Spinal cord (tissue), 10 donors: Measurements from ENCODE around the gene EMP2. TPM values are rescaled to one million over a fixed set of nuclear protein-coding genes. Genes with fewer than 3 reads are reported as not detected.

ENCODE experiments used
- DNase-seq, 6 donors: peaks; one replicate each; pipeline versions ENCODE4 v3.0.0 to v3.0.0-alpha.2; 2013 to 2015; ENCODE audit warnings: low spot score in 6 of 6, low read depth in 4 of 6
- H3K27ac ChIP-seq: one replicate; pipeline ENCODE4 v1.5.1; 2013; ENCODE audit warnings: low read depth, low read length, control low read depth
- H3K27me3 ChIP-seq: one replicate; pipeline ENCODE4 v1.6.1; 2013; ENCODE audit warnings: low read length; ENCODE audit not compliant: control insufficient read depth, insufficient read depth
- H3K36me3 ChIP-seq: one replicate; pipeline ENCODE4 v1.6.1; 2013; ENCODE audit warnings: low read length; ENCODE audit not compliant: control insufficient read depth, insufficient read depth
- H3K4me1 ChIP-seq: one replicate; pipeline ENCODE4 v1.6.1; 2013; ENCODE audit warnings: low read length; ENCODE audit not compliant: control insufficient read depth, insufficient read depth
- H3K4me3 ChIP-seq: one replicate; pipeline ENCODE4 v1.5.1; 2013; ENCODE audit warnings: low read depth, low read length, control low read depth
- H3K9me3 ChIP-seq: one replicate; pipeline ENCODE4 v1.6.1; 2013; ENCODE audit warnings: low read length; ENCODE audit not compliant: control insufficient read depth, insufficient read depth
- WGBS: methylation state at CpG from one replicate; pipeline ENCODE4 v1.1.5; 2013; ENCODE audit warnings: missing lambda C conversion rate; ENCODE audit not compliant: insufficient coverage; 5-methylcytosine and 5-hydroxymethylcytosine counted together
- polyA plus RNA-seq, 2 donors: library from polyadenylated mRNA; unstranded; fragments of 120-200 nt; gene quantifications; one replicate each; pipeline ENCODE4 v1.2.1, GENCODE V29; 2013; ENCODE audit not compliant: insufficient read length in 2 of 2
- total RNA-seq, 2 donors: library from RNA; depleted of rRNA in 1 of 2; stranded (reverse); fragments of 120-200 nt in 1 of 2; fragments of >200 nt in 1 of 2; gene quantifications; one replicate each; pipeline versions ENCODE4 v1.2.3 to v1.2.4, GENCODE V29; 2013 to 2014
- donor health status: healthy.

EMP2 gene
- total and polyA plus RNA-seq, 4 donors: 19.7 to 40.9 (median 30.9) TPM

DNA sequence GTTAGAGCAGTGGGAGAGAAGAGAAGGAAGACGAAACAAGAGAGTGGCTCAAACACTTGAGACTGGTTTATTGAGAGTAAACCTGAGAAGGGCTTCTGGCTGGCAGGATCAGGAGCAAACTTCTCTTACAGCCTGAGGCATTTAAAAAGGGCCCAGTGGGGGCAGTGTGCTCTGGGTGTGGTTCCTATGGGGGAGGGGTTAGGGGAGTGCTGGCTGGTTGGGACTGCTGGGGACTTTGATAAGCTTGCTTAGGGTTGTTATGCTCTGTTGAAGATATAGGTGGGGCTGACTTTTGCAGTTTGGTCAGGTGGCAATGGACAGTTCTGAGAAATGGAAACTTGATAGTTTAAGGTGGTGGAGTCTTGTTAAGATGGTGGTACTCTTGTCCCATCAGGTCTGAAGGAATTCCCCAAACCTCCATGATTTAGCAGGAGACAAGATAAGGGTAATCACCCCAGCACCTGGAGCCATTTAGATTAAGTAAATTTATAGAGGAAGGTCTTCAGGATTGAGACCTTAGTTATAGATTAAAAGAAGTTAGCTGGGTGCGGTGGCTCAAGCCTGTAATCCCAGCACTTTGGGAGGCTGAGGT is 79.3 kb downstream of the EMP2 start:
- H3K36me3 ChIP-seq: no peaks in the 10 kb centered on the region
- H3K4me1 ChIP-seq: no peaks in the 10 kb centered on the region
- no peaks in the 10 kb centered on the region for H3K9me3 ChIP-seq
- no peaks in the 10 kb centered on the region for H3K27me3 ChIP-seq
- no peak overlapping the region for H3K4me3 ChIP-seq
- H3K27ac ChIP-seq: no peak overlapping the region
- WGBS: 100% methylated on average over 2 of the region's 2 CpGs
- DNase-seq: no peak

- no peak overlapping the region for H3K27ac ChIP-seq
- DNase-seq: no peak
- 100% methylated on average over 1 of the region's 3 CpGs for WGBS
- no peaks in the 10 kb centered on the region for H3K27me3 ChIP-seq
- H3K4me3 ChIP-seq: no peak overlapping the region
- no peaks in the 10 kb centered on the region for H3K4me1 ChIP-seq
- no peaks in the 10 kb centered on the region for H3K36me3 ChIP-seq
- H3K9me3 ChIP-seq: no peaks in the 10 kb centered on the region
These were observed 79.8 kb downstream of the EMP2 start for GRCh38 chr16:10500582-10500981.

DNA sequence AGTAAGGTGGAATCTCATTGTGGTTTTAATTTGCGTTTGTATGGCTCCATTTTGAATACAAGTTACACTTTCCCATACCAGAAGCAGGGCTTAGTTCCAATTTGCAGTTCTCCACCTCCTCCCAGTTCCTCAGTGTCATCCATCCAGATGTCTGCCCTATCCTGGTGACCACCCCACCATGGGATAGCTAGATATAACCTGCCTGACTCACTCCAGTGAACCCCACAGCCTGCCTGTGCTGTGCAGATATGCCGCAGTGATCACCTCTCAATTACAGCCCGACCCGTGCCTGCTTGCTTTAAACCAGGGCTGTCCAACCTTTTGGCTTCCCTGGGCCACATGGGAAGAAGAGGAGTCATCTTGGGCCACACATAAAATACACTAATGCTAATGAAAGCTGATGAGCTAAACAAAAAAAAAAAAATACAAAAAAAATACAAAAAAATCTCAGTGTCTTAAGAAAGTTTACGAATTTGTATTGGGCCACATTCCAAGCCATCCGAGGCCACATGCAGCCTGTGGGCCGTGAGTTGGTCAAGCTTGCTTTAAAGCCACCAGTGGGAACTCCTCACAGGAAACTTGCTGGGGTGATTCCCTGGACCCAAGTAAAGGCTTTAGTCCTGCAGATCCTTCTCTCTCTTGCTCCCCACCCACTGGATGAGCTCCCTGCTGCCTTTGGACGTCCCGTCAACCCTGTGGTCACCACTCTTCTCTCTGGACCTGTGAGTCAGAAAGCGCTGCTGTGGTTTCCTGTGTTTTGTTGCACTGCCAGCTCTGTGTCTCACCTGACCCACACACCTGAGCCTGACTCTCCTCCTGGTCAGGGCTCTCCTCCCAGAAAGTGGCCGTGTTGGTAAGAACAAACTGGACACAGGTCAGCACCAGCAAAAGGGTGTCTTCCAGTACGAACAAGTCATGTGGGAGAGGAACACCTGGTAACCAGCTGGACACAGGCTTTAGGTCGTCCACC is 83.0 kb downstream of the EMP2 start:
- no peak overlapping the region for H3K4me3 ChIP-seq
- no peak for DNase-seq
- no peaks in the 10 kb centered on the region for H3K36me3 ChIP-seq
- no peaks in the 10 kb centered on the region for H3K27me3 ChIP-seq
- H3K4me1 ChIP-seq: no peaks in the 10 kb centered on the region
- H3K9me3 ChIP-seq: no peaks in the 10 kb centered on the region
- H3K27ac ChIP-seq: no peak overlapping the region
- 94% methylated on average over 13 of the region's 13 CpGs for WGBS

- no peaks in the 10 kb centered on the region for H3K36me3 ChIP-seq
- no peaks in the 10 kb centered on the region for H3K4me1 ChIP-seq
- H3K27me3 ChIP-seq: no peaks in the 10 kb centered on the region
- no peaks in the 10 kb centered on the region for H3K9me3 ChIP-seq
- WGBS: 73% methylated on average over 2 of the region's 6 CpGs
- H3K27ac ChIP-seq: no peak overlapping the region
- H3K4me3 ChIP-seq: no peak overlapping the region
- no peak for DNase-seq
These were observed 85.4 kb downstream of the EMP2 start for GRCh38 chr16:10495031-10495345.

- no peak overlapping the region for H3K4me3 ChIP-seq
- no peaks in the 10 kb centered on the region for H3K4me1 ChIP-seq
- H3K36me3 ChIP-seq: no peaks in the 10 kb centered on the region
- H3K27me3 ChIP-seq: no peaks in the 10 kb centered on the region
- WGBS: 100% methylated on average over 1 of the region's 5 CpGs
- no peak for DNase-seq
- no peaks in the 10 kb centered on the region for H3K9me3 ChIP-seq
- no peak overlapping the region for H3K27ac ChIP-seq
These were observed 85.9 kb downstream of the EMP2 start for GRCh38 chr16:10494343-10495030.

DNA sequence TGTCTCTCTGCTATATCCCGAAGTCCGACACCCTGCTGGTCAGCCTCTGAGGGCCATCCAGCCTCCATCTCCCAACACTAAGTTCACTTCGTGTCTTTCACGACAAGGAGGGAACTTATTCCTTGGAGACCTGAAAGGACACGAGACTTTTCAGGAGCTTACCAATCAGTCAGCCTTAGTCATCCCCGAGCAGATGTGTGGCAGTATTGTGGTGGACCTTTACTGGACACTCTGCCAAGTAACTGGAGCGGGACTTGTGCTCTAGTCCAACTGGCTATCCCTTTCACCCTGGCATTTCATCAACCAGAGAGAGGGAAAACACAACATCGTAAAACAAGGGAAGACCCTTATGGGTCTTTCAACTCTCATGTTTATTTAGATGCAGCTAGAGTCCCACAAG is 87.1 kb downstream of the EMP2 start:
- Histone ChIP-seq H3K36me3 (no peaks in the 10 kb centered on the region), H3K9me3 (no peaks in the 10 kb centered on the region), H3K27me3 (no peaks in the 10 kb centered on the region), H3K27ac (no peak overlapping the region), H3K4me3 (no peak overlapping the region), H3K4me1 (no peaks in the 10 kb centered on the region)
- WGBS: 95% methylated on average over 6 of the region's 8 CpGs
- no peak for DNase-seq

GRCh38 chr16:10490141-10490540 is 90.3 kb downstream of the EMP2 start:
- Histone ChIP-seq H3K4me3 (no peak overlapping the region), H3K4me1 (no peaks in the 10 kb centered on the region), H3K27me3 (no peaks in the 10 kb centered on the region), H3K27ac (no peak overlapping the region), H3K9me3 (no peaks in the 10 kb centered on the region), H3K36me3 (no peaks in the 10 kb centered on the region)
- DNase-seq: no peak
- no CpG with 5 or more reads among the region's 1 CpG for WGBS

DNA sequence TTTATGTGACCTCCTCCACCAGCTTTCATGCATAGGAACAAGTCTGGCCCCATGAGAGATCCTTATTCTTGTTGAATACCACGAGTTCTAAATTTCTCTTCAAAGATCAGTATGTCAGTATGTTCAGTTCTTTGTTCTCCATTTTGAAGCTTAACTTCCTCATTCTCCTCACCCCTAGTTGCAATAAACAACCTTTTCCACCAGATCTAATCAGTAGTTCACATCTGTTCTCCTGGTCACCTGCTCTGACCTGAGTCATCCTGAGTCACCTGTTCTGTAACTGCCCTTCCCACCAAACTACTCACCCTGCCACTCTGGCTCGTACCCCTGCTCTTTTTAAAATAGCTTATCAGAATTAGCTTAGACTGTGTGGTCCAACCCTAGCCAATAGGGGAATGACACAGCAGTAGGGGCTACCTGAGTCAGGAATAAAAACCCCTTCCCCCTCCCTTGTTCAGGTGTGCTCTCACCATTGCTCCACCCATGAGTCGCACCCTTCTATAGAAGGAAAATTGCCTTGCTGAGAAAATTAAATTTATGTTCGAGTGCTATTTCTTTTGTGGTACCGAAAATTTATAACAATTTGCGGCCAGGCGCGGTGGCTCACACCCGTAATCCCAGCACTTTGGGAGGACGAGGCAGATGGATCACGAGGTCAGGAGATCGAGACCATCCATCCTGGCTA is 94.6 kb downstream of the EMP2 start:
- H3K27me3 ChIP-seq: no peaks in the 10 kb centered on the region
- WGBS: 98% methylated on average over 10 of the region's 12 CpGs
- no peaks in the 10 kb centered on the region for H3K4me1 ChIP-seq
- no peaks in the 10 kb centered on the region for H3K9me3 ChIP-seq
- no peaks in the 10 kb centered on the region for H3K36me3 ChIP-seq
- DNase-seq: no peak
- no peak overlapping the region for H3K4me3 ChIP-seq
- no peak overlapping the region for H3K27ac ChIP-seq

- no peak overlapping the region for H3K27ac ChIP-seq
- no peaks in the 10 kb centered on the region for H3K36me3 ChIP-seq
- no peaks in the 10 kb centered on the region for H3K4me1 ChIP-seq
- H3K4me3 ChIP-seq: no peak overlapping the region
- H3K27me3 ChIP-seq: no peaks in the 10 kb centered on the region
- no peaks in the 10 kb centered on the region for H3K9me3 ChIP-seq
- 93% methylated on average over 4 of the region's 4 CpGs for WGBS
- DNase-seq: no peak
These were observed 95.2 kb downstream of the EMP2 start for GRCh38 chr16:10485159-10485558.
